Medulla oblongata (tissue), 1 donor: Measurements from ENCODE around the gene MYO1C.
"Not testable (repeated sequence)": the region's sequence is repeated elsewhere in the genome, so short reads cannot be mapped to it uniquely, and the experiment has no call there.

Experiments
- DNase-seq: peaks from one replicate; pipeline ENCODE4 v3.0.0-alpha.2; 2015; ENCODE audit errors: extremely low spot score

Gene MYO1C

GRCh38 chr17:1492249-1493206, at the start of gene MYO1C:
Gene MYO1C (minus strand): TSS chr17:1492686. CDS start chr17:1492487, 199 bp downstream.
- no peak for DNase-seq

GRCh38 chr17:1541367-1541904, 49.0 kb upstream of the MYO1C start:
- no peak for DNase-seq

- no peak for DNase-seq
Observed at GRCh38 chr17:1539811-1540210, 47.3 kb upstream of the MYO1C start.

- DNase-seq, result no peak
Observed at GRCh38 chr17:1535737-1536136, 43.3 kb upstream of the MYO1C start.

GRCh38 chr17:1533661-1534325, 41.3 kb upstream of the MYO1C start:
- no peak for DNase-seq

GRCh38 chr17:1532836-1533602, 40.5 kb upstream of the MYO1C start:
- DNase-seq, result no peak

- no peak for DNase-seq
Observed at GRCh38 chr17:1529863-1530262, 37.4 kb upstream of the MYO1C start.

GRCh38 chr17:1526876-1527275, 34.4 kb upstream of the MYO1C start:
- DNase-seq, result not testable (repeated sequence)

GRCh38 chr17:1522626-1523025, 30.1 kb upstream of the MYO1C start:
- DNase-seq, result no peak

GRCh38 chr17:1521086-1521640, 28.7 kb upstream of the MYO1C start:
- DNase-seq, result no peak

- no peak for DNase-seq
Observed at GRCh38 chr17:1519678-1520077, 27.2 kb upstream of the MYO1C start.

- DNase-seq, result no peak
Observed at GRCh38 chr17:1518410-1518809, 25.9 kb upstream of the MYO1C start.

GRCh38 chr17:1516388-1517161, 24.1 kb upstream of the MYO1C start, which contains the start of gene INPP5K:
Gene INPP5K (minus strand): TSS chr17:1516612. CDS start chr17:1516499, 113 bp downstream.
- DNase-seq, result peak; percentile 99

GRCh38 chr17:1515640-1516387, 23.3 kb upstream of the MYO1C start:
- DNase-seq, result peak; percentile 82

GRCh38 chr17:1512351-1512750, 19.9 kb upstream of the MYO1C start:
- no peak for DNase-seq

- DNase-seq, result peak; percentile 59
Observed at GRCh38 chr17:1511756-1512321, 19.4 kb upstream of the MYO1C start.

GRCh38 chr17:1511290-1511689, 18.8 kb upstream of the MYO1C start:
- no peak for DNase-seq

- no peak for DNase-seq
Observed at GRCh38 chr17:1509290-1509881, 16.9 kb upstream of the MYO1C start.

- DNase-seq, result not testable (repeated sequence)
Observed at GRCh38 chr17:1508709-1509108, 16.2 kb upstream of the MYO1C start.
